ENCODE results near the gene ZNF516.

Gene ZNF516

GRCh38 chr18:76435316-76435989 is 59.6 kb downstream of the ZNF516 start:
- DNase-seq = no peak

GRCh38 chr18:76434452-76434851 is 60.6 kb downstream of the ZNF516 start:
- no peak for DNase-seq

- DNase-seq = no peak
These were observed 61.3 kb downstream of the ZNF516 start for GRCh38 chr18:76433788-76434187.

GRCh38 chr18:76432970-76433767 is 61.9 kb downstream of the ZNF516 start:
- DNase-seq = no peak

GRCh38 chr18:76432274-76432755 is 62.7 kb downstream of the ZNF516 start:
- no peak for DNase-seq

- no peak for DNase-seq
These were observed 63.4 kb downstream of the ZNF516 start for GRCh38 chr18:76431437-76432273.

- no peak for DNase-seq
These were observed 64.4 kb downstream of the ZNF516 start for GRCh38 chr18:76430636-76431035.

GRCh38 chr18:76429262-76430126 is 65.5 kb downstream of the ZNF516 start:
- DNase-seq = no peak

- DNase-seq = no peak
These were observed 66.4 kb downstream of the ZNF516 start for GRCh38 chr18:76428396-76429261.

- DNase-seq = no peak
These were observed 68.2 kb downstream of the ZNF516 start for GRCh38 chr18:76426737-76427305.

- DNase-seq = no peak
These were observed 69.6 kb downstream of the ZNF516 start for GRCh38 chr18:76425146-76426131.

- no peak for DNase-seq
These were observed 72.2 kb downstream of the ZNF516 start for GRCh38 chr18:76422838-76423237.

- no peak for DNase-seq
These were observed 72.9 kb downstream of the ZNF516 start for GRCh38 chr18:76422121-76422520.

GRCh38 chr18:76421685-76422078 is 73.4 kb downstream of the ZNF516 start:
- DNase-seq = no peak

- no peak for DNase-seq
These were observed 74.0 kb downstream of the ZNF516 start for GRCh38 chr18:76420898-76421684.

- no peak for DNase-seq
These were observed 75.2 kb downstream of the ZNF516 start for GRCh38 chr18:76419811-76420210.

- DNase-seq = no peak
These were observed 78.1 kb downstream of the ZNF516 start for GRCh38 chr18:76416911-76417310.

GRCh38 chr18:76414936-76415621 is 80.0 kb downstream of the ZNF516 start:
- DNase-seq = no peak

Data from CD4-positive, alpha-beta T cell treated with Interleukin-10 for 1 hour (primary cell).